ENCODE results near the gene LMO7. TPM values are rescaled to one million over a fixed set of nuclear protein-coding genes. Genes with fewer than 3 reads are reported as not detected.
"Not testable (repeated sequence)": the region's sequence is repeated elsewhere in the genome, so short reads cannot be mapped to it uniquely, and the experiment has no call there.

The LMO7 gene
- total RNA-seq, 1 donor from 2014 or later, result 176 TPM

DNA sequence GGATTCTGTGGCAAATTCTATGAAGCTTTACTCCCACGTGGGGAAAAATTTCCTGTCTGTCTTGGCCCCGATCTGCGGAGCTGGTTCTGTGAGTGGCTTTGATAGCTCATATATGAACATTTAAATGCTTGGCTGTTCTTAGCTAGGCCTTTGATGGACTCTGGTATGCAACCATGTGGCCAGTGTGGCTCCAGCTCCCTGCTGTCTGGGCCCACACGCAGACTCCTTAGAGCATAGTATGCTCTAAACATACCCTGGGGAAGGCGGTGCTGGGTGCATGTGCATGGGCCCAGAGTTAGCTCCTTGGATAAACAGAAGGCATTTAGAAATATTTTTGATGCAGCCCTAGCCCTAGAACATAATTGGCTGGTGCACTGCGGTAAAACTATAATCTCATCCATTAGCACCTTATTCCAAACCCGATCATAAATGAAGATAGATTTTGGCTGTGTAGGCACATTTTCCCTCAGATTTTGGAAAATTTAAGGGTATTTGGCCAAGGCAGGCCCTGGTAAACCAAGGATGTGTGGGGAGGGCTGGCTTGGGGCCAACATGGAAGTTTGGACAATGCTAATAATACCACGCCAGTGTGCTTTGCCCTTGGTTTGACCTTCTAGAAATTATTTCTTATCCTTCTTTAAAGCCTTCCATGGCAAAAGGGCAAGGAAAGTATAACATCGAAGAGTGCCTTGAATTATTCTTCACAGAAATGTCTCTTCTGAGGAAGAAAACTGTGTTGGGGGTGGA lies 153.5 kb downstream of the LMO7 start:
- Histone ChIP-seq H3K4me1 (peaks cover 6 to 23% of the 10 kb centered on the region in 2 donors), H3K4me3 (no peak overlapping the region), H3K9me3 (no peaks in the 10 kb centered on the region), H3K36me3 (no peaks in the 10 kb centered on the region), H3K27ac (peak overlapping the region; percentile 61 to 70), H3K27me3 (no peaks in the 10 kb centered on the region)
- TF ChIP-seq, protein P1, sequence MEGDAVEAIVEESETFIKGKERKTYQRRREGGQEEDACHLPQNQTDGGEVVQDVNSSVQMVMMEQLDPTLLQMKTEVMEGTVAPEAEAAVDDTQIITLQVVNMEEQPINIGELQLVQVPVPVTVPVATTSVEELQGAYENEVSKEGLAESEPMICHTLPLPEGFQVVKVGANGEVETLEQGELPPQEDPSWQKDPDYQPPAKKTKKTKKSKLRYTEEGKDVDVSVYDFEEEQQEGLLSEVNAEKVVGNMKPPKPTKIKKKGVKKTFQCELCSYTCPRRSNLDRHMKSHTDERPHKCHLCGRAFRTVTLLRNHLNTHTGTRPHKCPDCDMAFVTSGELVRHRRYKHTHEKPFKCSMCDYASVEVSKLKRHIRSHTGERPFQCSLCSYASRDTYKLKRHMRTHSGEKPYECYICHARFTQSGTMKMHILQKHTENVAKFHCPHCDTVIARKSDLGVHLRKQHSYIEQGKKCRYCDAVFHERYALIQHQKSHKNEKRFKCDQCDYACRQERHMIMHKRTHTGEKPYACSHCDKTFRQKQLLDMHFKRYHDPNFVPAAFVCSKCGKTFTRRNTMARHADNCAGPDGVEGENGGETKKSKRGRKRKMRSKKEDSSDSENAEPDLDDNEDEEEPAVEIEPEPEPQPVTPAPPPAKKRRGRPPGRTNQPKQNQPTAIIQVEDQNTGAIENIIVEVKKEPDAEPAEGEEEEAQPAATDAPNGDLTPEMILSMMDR (IDR thresholded peaks at IDR 0.05), result no peak
- intact Hi-C loops (cut with DNase I), result no loop called here
- DNase-seq (ENCODE audit: low spot score in 2 of 2), result peak in 1 of 2 donors; percentile 70

DNA sequence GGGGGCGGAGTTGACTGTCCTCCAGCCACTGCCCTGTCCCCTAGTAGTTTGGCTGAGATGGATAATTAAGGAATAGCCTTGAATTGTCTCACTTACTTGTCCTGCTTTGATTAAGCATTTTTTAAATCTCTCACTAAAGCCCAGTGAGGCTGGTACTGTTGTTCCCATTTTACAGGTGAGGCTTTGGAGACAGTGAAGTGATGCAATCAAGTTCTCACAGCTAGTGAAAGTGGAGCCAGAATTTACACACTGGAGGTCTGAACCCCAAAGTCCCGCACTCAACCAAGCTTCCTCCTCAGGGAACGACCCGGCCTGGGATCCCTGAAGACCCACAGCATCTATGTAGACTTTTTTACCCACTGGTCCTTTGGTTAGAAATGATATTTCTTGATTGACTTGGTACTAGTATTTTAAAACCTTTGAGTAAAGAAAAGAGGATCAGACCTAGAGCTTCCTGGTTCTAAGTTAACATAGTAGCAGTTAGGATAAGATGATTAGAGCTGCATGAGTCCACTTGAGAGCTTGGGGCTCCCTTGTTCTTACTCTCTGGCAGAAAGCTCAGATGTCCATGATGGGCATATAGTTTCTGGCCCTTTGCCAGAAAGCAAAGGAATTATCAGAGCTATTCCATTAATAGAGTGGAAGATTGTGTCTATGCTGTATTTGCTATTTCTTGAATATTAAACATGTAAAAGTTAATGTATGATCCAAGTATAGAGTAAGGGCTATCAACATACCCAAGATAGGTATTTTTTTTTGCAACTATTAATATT lies 154.3 kb downstream of the LMO7 start:
- TF ChIP-seq, protein P1 (IDR thresholded peaks at IDR 0.05), result no peak
- H3K27ac ChIP-seq, result peak overlapping the region; percentile 61 to 70
- H3K9me3 ChIP-seq, result no peaks in the 10 kb centered on the region
- no peak for DNase-seq (ENCODE audit: low spot score in 2 of 2)
- intact Hi-C loops (cut with DNase I), result no loop called here
- H3K4me1 ChIP-seq, result peaks cover 6 to 20% of the 10 kb centered on the region in 2 donors
- H3K36me3 ChIP-seq, result no peaks in the 10 kb centered on the region
- no peak overlapping the region for H3K4me3 ChIP-seq
- no peaks in the 10 kb centered on the region for H3K27me3 ChIP-seq

DNA sequence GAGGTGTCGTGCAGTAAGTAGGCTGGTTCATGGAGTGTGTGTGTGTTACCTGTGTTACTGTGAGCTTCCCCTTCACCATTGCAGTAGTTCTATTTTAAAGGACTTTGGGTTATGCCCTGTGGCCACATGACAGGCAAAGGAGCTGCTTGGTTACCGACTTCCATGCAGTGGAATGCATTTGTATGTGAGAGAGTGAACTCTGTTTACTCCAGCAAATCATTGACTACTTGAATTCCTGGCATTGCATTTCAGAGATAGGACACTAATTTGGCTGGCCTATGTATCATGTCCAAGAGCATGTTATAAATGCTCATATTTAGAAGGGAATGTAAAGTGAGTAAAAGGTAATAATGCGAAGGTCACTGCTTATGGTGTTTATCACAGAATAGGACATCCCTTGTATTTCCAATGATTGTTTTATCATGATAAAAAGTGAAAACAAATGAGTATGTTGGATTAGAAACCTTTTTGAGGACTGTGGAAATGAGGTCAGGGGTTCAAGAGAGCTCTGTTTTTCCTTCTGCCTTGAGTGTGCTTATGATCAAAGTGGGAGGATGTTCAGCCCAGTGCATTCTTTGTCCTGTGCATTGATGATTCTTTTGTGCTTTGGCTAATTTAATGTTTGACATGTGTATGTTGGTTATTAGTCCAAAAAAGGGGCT lies 156.5 kb downstream of the LMO7 start:
- no peaks in the 10 kb centered on the region for H3K9me3 ChIP-seq
- H3K27ac ChIP-seq, result no peak overlapping the region
- TF ChIP-seq, protein P1 (IDR thresholded peaks at IDR 0.05), result no peak
- no peaks in the 10 kb centered on the region for H3K36me3 ChIP-seq
- intact Hi-C loops (cut with DNase I), result no loop called here
- no peak overlapping the region for H3K4me3 ChIP-seq
- H3K4me1 ChIP-seq, result peaks cover 6 to 20% of the 10 kb centered on the region in 2 donors
- no peak for DNase-seq (ENCODE audit: low spot score in 2 of 2)
- no peaks in the 10 kb centered on the region for H3K27me3 ChIP-seq

DNA sequence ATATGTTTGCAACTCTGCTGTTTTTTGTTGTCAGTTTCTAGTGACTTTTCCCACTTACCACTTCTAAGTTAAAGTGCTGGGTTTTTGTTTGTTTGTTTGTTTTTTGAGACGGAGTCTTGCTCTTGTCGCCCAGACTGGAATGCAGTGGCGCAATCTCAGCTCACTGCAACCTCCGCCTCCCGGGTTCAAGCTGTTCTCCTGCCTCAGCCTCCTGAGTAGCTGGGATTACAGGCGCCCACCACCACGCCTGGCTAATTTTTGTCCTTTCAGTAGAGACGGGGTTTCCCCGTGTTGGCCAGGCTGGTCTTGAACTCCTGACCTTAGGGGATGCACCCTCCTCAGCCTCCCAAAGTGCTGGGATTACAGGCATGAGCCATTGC lies 157.0 kb downstream of the LMO7 start:
- H3K27me3 ChIP-seq; H3K9me3 ChIP-seq; H3K36me3 ChIP-seq; intact Hi-C loops (cut with DNase I); H3K27ac ChIP-seq; H3K4me3 ChIP-seq; DNase-seq (ENCODE audit: low spot score in 2 of 2): not testable (repeated sequence)
- H3K4me1 ChIP-seq, result peaks cover 6 to 18% of the 10 kb centered on the region in 2 donors

DNA sequence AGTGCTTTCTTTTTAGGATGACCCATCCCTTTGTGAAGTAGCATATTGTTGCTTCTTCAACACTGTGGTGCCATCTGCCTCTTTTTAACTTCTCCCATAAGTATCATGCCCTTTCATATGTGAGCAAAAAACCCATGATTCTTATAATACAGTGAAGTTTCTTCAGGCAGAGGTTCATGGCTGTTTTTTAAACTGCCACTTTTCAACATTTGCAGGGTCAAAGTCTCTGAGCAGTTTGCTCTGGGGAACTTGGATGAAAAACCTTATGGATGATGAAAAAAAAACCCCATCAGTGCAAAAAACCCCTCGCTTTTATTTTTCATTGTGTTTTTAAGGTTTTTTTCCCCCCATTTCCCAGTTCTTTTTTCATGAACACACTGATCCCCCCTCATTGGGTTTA lies 158.5 kb downstream of the LMO7 start:
- no peak overlapping the region for H3K27ac ChIP-seq
- no peaks in the 10 kb centered on the region for H3K9me3 ChIP-seq
- intact Hi-C loops (cut with DNase I), result no loop called here
- H3K36me3 ChIP-seq, result no peaks in the 10 kb centered on the region
- H3K27me3 ChIP-seq, result no peaks in the 10 kb centered on the region
- no peak overlapping the region for H3K4me3 ChIP-seq
- TF ChIP-seq, protein P1 (IDR thresholded peaks at IDR 0.05), result no peak
- H3K4me1 ChIP-seq, result peaks cover 5 to 11% of the 10 kb centered on the region in 2 donors
- no peak for DNase-seq (ENCODE audit: low spot score in 2 of 2)

DNA sequence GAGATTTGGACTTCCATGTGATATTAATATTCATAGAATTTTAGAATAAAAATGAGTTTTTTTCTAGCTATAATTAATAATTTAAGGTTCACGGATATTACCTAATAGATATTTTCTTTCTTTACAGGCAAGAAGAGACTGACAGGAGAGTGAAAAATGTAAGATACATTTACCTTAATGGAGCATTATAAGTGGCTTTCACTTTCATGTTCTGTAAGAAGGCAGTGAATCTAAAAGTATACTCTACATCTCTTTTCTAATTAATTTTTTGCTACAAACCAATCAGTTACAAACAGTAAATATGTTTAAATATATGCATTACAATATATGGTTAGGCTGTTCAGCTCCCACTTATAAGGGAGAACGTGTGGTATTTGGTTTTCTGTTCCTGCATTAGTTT lies 159.1 kb downstream of the LMO7 start:
- peaks cover 0 to 5% of the 10 kb centered on the region in 2 donors for H3K4me1 ChIP-seq
- TF ChIP-seq, protein P1 (IDR thresholded peaks at IDR 0.05), result no peak
- H3K27ac ChIP-seq, result no peak overlapping the region
- H3K9me3 ChIP-seq, result no peaks in the 10 kb centered on the region
- no peak overlapping the region for H3K4me3 ChIP-seq
- no peaks in the 10 kb centered on the region for H3K27me3 ChIP-seq
- intact Hi-C loops (cut with DNase I), result no loop called here
- no peaks in the 10 kb centered on the region for H3K36me3 ChIP-seq
- DNase-seq (ENCODE audit: low spot score in 2 of 2), result no peak
